ENCODE data around the gene TRAPPC6A. TPM values are rescaled to one million over a fixed set of nuclear protein-coding genes. Genes with fewer than 3 reads are reported as not detected.

TRAPPC6A gene
- total and polyA plus RNA-seq, 9 of the 15 experiments (the other 6 are each of a cell fraction or from before 2014, with no cell fraction given), result 0.82 to 23.6 (median 11.6) TPM

DNA sequence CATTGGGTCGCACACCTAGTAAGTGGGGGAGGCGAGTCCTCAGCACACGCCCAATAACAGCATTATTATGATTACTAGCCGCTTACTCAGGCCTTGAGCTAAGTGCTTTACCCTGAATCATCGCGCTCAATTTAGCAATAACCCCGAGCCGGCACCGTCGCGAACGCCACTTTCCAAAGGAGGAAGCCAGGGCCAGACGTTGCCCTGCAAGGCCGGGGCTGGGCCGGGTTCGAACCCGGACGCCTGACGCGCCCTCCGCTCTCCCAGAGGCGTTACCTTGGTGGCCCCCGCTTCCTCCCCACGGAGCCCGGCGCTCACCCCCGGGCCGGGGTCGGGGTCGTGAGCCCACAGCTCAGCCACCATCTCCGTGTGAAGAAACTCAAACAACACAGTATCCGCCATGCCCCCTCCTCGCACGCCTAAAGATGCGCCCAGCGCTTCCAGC lies at the start of gene TRAPPC6A (continued):
- peak; percentile 85 for TF ChIP-seq SAP30 (IDR thresholded peaks at IDR 0.05; ENCODE audit: borderline replicate concordance, insufficient read depth, low read depth, low read length, poor library complexity, severe bottlenecking)
- TF ChIP-seq CBX8 (IDR thresholded peaks at IDR 0.05; ENCODE audit: borderline replicate concordance, extremely low read depth, low read depth, low read length, poor library complexity, severe bottlenecking), result no peak
- TF ChIP-seq, protein P1, sequence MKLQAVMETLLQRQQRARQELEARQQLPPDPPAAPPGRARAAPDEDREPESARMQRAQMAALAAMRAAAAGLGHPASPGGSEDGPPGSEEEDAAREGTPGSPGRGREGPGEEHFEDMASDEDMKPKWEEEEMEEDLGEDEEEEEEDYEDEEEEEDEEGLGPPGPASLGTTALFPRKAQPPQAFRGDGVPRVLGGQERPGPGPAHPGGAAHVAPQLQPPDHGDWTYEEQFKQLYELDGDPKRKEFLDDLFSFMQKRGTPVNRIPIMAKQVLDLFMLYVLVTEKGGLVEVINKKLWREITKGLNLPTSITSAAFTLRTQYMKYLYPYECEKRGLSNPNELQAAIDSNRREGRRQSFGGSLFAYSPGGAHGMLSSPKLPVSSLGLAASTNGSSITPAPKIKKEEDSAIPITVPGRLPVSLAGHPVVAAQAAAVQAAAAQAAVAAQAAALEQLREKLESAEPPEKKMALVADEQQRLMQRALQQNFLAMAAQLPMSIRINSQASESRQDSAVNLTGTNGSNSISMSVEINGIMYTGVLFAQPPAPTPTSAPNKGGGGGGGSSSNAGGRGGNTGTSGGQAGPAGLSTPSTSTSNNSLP (IDR thresholded peaks at IDR 0.05; ENCODE audit: borderline replicate concordance, low read depth, low read length), result no peak
- TF ChIP-seq ARID4B (CRISPR knock-in tag; IDR thresholded peaks at IDR 0.05), result peak; percentile 22; the same call in 1 of the 2 replicates
- peak; percentile 44 for TF ChIP-seq THAP12 (CRISPR knock-in tag; IDR thresholded peaks at IDR 0.05)
- TF ChIP-seq NEUROD1 (IDR thresholded peaks at IDR 0.05; ENCODE audit: borderline replicate concordance, low read depth, low read length, partially characterized antibody), result no peak
- TF ChIP-seq PTBP1 (IDR thresholded peaks at IDR 0.05; ENCODE audit: low read depth, low read length), result no peak
- TF ChIP-seq NBN (IDR thresholded peaks at IDR 0.05; ENCODE audit: low read depth), result no peak
- TF ChIP-seq, protein P2, sequence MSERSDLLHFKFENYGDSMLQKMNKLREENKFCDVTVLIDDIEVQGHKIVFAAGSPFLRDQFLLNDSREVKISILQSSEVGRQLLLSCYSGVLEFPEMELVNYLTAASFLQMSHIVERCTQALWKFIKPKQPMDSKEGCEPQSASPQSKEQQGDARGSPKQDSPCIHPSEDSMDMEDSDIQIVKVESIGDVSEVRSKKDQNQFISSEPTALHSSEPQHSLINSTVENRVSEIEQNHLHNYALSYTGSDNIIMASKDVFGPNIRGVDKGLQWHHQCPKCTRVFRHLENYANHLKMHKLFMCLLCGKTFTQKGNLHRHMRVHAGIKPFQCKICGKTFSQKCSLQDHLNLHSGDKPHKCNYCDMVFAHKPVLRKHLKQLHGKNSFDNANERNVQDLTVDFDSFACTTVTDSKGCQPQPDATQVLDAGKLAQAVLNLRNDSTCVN (CRISPR knock-in tag; IDR thresholded peaks at IDR 0.05), result no peak
- peak; percentile 66 for TF ChIP-seq SUPT5H (IDR thresholded peaks at IDR 0.05)
- TF ChIP-seq NFE2L1 (tag; IDR thresholded peaks at IDR 0.05; ENCODE audit: borderline replicate concordance, low read depth), result no peak
- TF ChIP-seq ZNF431 (CRISPR knock-in tag; IDR thresholded peaks at IDR 0.05), result no peak
- TF ChIP-seq ZNF121 (CRISPR knock-in tag; conservative IDR thresholded peaks at IDR 0.05), result no peak
- TF ChIP-seq, protein P3, sequence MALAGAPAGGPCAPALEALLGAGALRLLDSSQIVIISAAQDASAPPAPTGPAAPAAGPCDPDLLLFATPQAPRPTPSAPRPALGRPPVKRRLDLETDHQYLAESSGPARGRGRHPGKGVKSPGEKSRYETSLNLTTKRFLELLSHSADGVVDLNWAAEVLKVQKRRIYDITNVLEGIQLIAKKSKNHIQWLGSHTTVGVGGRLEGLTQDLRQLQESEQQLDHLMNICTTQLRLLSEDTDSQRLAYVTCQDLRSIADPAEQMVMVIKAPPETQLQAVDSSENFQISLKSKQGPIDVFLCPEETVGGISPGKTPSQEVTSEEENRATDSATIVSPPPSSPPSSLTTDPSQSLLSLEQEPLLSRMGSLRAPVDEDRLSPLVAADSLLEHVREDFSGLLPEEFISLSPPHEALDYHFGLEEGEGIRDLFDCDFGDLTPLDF (CRISPR knock-in tag; IDR thresholded peaks at IDR 0.05), result no peak
- TF ChIP-seq ZBTB1 (CRISPR knock-in tag; IDR thresholded peaks at IDR 0.05; ENCODE audit: borderline replicate concordance, low read depth), result peak; percentile 35; the same call in 1 of the 2 replicates
- TF ChIP-seq ZNF24 (IDR thresholded peaks at IDR 0.05), result no peak

All from K562 (cell line).